HG02642 (cell line): ENCODE data around the gene COX7B2.
A peak's percentile ranks its signal among the peaks of the same experiment; 100 is the strongest.

Source experiments
- ATAC-seq: cut with Tn5 transposase; IDR thresholded peaks from one replicate; pipeline ENCODE4 v1.9.1; 2021; ENCODE audit warnings: mild to moderate bottlenecking; ENCODE audit not compliant: unreplicated experiment, poor library complexity

The COX7B2 gene

GRCh38 chr4:46909078-46909477 lies at the start of gene COX7B2:
Gene COX7B2 (minus strand): TSS chr4:46909245. CDS start chr4:46735192, 174,053 bp downstream.
- ATAC-seq = no peak

GRCh38 chr4:46956451-46956850 lies 47.4 kb upstream of the COX7B2 start:
- ATAC-seq = no peak

- no peak for ATAC-seq
Observed at GRCh38 chr4:46955601-46956000, 46.6 kb upstream of the COX7B2 start.

- ATAC-seq = no peak
Observed at GRCh38 chr4:46954643-46955042, 45.6 kb upstream of the COX7B2 start.

- ATAC-seq = no peak
Observed at GRCh38 chr4:46953564-46953963, 44.5 kb upstream of the COX7B2 start.

GRCh38 chr4:46952451-46952850 lies 43.4 kb upstream of the COX7B2 start:
- ATAC-seq = no peak

- ATAC-seq = no peak
Observed at GRCh38 chr4:46950826-46951225, 41.8 kb upstream of the COX7B2 start.

- no peak for ATAC-seq
Observed at GRCh38 chr4:46949822-46950221, 40.8 kb upstream of the COX7B2 start.

- ATAC-seq = no peak
Observed at GRCh38 chr4:46947541-46947940, 38.5 kb upstream of the COX7B2 start.

- no peak for ATAC-seq
Observed at GRCh38 chr4:46946919-46947536, 38.0 kb upstream of the COX7B2 start.

- ATAC-seq = no peak
Observed at GRCh38 chr4:46945062-46945461, 36.0 kb upstream of the COX7B2 start.

GRCh38 chr4:46944345-46944744 lies 35.3 kb upstream of the COX7B2 start:
- no peak for ATAC-seq

- ATAC-seq = no peak
Observed at GRCh38 chr4:46937493-46937892, 28.4 kb upstream of the COX7B2 start.

- ATAC-seq = no peak
Observed at GRCh38 chr4:46934726-46935125, 25.7 kb upstream of the COX7B2 start.

- no peak for ATAC-seq
Observed at GRCh38 chr4:46933686-46934085, 24.6 kb upstream of the COX7B2 start.

- ATAC-seq = peak; percentile 74
Observed at GRCh38 chr4:46931981-46932380, 22.9 kb upstream of the COX7B2 start.

- ATAC-seq = no peak
Observed at GRCh38 chr4:46930891-46931290, 21.8 kb upstream of the COX7B2 start.

- ATAC-seq = no peak
Observed at GRCh38 chr4:46927201-46927600, 18.2 kb upstream of the COX7B2 start.

- no peak for ATAC-seq
Observed at GRCh38 chr4:46924789-46925529, 15.9 kb upstream of the COX7B2 start.

GRCh38 chr4:46922205-46922604 lies 13.2 kb upstream of the COX7B2 start:
- no peak for ATAC-seq

GRCh38 chr4:46908148-46908547 lies 897 bp downstream of the COX7B2 start:
- ATAC-seq = no peak

- ATAC-seq = no peak
Observed at GRCh38 chr4:46900082-46900481, 9.0 kb downstream of the COX7B2 start.
